GM18507 (cell line): Measurements from ENCODE around the gene FITM1.

Experiments
- DNase-seq: peaks from one replicate; pipeline ENCODE4 v3.0.0; 2011; ENCODE audit warnings: low read depth; ENCODE audit not compliant: insufficient read length; ENCODE audit errors: extremely low spot score
- FAIRE-seq: peaks from 2 replicates; lab custom pipeline; 2011; peaks lifted over from hg19 to GRCh38; lab: Jason Lieb, UNC

The FITM1 gene

DNA sequence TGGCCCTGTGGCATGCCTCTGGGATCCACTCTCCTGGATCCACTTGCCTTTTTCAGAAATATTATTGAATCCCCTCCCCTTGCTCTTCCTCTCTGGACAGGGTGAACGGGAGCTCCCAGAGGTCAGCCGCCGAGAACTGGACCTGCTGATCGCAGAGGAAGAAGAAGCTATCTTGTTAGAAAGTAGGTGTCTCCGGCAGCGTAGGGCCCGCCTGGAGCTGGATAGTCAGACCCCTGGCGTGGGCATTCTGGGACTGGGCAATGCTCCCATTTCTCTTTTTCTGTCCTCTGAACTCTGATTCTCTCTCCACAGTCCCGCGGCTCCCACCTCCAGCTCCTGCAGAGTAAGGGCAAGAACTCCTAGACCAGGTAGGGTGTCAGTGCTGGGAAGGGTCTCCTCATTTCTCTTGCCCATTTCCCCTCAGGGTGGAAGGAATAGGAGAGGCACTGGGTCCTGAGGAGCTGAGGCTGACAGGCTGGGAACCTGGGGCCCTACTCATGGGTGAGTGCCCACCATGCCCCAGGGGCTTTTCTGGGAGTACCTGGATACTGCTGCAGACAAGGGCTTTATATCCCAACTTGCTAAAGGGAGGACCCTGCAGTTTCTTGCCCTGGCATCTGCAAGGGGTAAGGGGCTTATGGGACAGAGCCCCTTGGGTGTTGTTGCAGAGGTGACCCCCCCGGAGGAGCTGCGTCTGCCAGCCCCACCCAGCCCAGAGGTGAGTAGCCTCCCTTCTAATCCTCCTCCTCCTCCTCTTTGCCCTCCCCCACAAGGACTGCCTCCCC, 46.8 kb downstream of the FITM1 start:
- FAIRE-seq, result no peak

DNA sequence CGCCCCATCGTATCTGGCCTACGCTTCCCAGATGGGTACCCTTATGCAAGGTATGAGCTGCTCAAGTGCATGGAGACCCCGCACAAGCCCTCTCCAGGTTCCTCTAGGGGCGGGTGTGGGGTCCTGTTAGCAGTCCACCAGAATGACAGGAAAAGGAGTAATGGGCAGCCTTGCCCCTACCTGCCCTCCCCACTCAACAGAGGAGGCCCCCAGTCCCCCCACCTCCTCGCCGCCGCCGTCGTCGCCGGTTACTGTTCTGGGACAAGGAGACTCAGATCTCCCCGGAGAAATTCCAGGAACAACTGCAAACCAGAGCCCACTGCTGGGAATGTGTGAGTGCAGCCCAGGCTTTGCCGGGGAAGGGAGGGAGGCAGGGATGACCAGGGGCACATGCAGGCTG, 47.4 kb downstream of the FITM1 start:
- DNase-seq, result no peak
- no peak for FAIRE-seq

More for the DNA sequence above, 46.8 kb downstream of the FITM1 start:
- DNase-seq, result no peak

DNA sequence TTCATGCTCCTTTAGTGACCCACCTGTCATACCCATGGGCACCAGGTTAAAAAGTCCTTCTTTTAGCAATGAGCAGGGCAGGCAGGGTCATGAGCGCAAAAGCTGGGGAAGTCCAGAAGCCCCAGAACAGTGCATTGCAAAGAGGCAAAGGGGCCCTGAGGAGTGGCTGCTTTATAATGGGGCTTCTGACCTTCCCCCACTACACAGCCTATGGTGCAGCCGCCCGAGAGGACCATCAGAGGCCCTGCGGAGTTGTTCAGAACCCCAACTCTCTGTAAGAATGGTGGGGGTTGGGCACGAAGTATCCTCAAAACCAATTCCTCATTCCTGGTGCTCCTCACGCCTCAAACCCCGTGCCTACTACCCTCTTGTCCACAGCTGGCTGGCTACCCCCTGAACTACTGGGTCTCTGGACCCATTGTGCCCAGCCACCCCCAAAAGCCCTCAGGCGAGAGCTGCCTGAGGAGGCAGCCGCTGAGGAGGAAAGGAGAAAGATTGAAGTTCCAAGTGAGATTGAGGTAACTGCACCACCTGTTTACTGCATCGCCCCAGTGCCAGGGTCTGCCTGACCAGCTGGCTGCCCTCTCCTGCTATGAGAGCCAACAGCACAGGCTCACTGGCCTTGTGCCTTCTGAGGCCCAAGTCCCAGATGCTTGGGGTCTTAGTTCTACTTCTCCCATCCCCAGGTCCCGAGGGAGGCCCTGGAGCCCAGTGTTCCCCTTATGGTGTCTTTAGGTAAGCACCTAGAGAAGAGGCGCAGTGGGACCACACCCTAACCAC, 48.1 kb downstream of the FITM1 start:
- DNase-seq (no peak), FAIRE-seq (no peak)

DNA sequence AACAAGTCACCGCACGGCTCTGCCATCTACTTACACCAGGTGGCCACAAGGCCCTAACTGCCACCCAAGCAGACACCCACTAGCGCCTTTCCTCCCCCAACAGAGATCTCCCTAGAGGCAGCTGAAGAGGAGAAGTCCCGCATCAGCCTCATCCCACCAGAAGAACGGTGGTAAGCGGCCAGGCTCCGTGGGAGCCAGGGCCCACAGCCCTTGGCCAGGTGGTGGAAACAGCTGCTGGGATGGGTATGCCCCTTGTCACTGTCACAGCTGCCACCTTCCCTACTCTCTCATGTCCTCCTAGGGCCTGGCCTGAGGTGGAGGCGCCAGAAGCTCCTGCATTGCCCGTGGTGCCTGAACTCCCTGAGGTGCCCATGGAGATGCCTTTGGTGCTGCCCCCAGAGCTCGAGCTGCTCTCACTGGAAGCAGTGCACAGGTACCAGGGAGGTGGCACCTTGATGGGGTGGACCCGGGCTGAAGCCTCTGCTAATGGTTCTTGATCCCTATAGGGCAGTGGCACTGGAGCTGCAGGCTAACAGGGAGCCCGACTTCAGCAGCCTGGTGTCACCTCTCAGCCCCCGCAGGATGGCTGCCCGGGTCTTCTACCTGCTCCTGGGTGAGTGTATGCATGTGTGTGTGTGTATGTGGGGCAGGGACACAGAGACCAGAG, 49.0 kb downstream of the FITM1 start:
- FAIRE-seq, result no peak
- DNase-seq, result no peak

DNA sequence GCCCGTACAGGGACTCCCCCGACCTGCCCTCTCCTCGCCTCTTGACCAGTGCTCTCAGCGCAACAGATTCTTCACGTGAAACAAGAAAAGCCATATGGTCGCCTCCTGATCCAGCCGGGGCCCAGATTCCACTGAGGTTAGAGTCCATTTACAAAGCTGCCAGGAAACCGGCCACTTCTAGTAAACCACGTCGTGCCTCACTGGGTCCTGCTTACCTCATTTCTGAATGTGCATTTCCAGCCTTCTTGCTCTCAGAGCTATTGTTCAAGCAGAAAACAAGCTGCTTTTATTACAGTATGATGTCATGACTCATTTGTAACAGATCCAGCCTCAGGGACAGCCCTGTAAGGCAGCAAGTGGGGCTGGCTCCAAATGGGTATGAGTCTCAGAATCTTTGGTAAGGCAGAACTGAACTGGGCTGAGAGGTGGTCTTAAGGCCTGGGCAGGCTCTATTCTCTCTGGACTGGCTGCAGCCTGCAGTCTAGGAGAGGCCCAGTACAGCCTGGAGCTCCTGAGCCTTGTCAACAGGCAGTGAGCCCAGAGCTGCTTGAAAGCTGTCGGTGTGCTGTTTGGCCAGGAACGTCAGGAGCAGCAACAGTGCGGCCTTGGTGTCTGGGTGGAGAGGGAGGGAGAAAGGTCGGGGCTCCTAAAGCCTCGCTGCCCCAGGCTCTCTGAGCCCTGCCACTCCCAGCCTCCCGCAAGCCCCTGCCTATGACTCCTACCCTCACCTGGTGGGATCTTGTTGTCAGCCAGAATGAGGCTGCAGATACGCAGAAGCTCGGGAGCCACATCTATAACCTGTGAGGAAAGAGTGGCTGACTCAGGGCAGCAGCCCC, 49.7 kb downstream of the FITM1 start:
- DNase-seq (no peak), FAIRE-seq (no peak)

DNA sequence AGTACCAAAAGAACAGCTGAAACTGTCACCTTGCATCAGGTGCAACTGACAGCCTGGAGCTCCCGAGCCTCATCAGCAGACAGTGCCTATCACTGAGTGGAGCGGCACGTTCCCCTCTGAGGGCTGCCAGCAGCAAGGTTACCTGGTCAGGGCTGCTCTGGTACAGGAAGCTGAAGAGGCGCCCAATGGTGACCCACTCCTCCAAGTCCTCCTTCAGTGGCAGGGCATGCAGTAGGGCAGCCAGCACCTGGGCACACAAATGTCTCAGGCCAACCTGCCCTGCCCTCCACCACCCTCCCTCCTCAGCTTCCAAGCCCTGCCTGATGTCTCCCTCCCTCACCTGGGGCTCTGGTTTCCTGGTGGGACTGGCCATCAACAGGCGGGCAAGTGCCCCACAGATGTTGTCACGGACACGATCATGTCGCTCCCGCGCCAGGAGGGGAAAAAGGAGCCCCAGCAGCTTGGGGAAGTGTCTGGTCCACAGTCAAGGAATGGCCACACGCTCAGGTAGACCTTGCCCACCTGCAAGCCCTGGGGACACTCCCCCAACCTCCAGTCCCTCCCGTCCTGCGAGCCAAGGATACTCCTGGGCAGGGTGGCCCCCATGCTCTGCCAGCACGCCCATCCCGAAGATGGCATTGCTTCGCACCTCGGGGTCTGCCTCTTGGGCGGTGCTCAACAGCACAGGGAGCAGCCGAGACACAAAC, 51.1 kb downstream of the FITM1 start:
- DNase-seq, result no peak
- no peak for FAIRE-seq
